Activated naive CD4-positive, alpha-beta T cell treated with Interleukin-2 at 50 U/mL for 16 hours (primary cell): ENCODE results near the gene IL19.
"Not testable (repeated sequence)": the region's sequence is repeated elsewhere in the genome, so short reads cannot be mapped to it uniquely, and the experiment has no call there.

ENCODE experiments used
- DNase-seq: peaks from one replicate; pipeline ENCODE4 v3.0.0-alpha.2; 2020

IL19 gene

DNA sequence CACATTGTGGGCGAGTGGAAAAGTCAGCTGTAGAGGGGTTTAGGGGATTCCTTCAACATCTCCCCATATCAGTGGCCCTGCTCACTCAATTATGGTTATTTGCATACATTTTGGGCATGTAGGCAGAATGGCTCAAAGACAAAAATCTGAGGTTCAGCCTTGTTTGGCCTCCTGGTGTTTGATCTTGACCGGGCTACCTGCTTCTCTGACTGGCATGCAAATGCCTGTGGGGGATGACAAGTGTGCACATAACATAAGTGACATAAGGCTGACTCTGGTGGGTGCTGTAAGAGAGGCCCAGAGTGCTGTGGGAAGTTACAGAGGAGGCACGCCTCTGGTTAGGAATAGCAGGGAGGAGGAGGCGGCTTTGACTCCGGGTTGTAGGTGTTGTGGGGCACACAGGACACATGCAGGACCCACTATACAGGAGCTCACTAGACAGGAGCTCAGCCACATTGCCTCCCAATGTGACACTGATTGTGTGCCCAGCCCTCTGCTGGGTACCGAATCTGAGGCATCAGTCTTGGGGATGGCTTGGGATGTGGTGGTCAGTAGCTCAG is 29.4 kb upstream of the IL19 start:
- DNase-seq = no peak

DNA sequence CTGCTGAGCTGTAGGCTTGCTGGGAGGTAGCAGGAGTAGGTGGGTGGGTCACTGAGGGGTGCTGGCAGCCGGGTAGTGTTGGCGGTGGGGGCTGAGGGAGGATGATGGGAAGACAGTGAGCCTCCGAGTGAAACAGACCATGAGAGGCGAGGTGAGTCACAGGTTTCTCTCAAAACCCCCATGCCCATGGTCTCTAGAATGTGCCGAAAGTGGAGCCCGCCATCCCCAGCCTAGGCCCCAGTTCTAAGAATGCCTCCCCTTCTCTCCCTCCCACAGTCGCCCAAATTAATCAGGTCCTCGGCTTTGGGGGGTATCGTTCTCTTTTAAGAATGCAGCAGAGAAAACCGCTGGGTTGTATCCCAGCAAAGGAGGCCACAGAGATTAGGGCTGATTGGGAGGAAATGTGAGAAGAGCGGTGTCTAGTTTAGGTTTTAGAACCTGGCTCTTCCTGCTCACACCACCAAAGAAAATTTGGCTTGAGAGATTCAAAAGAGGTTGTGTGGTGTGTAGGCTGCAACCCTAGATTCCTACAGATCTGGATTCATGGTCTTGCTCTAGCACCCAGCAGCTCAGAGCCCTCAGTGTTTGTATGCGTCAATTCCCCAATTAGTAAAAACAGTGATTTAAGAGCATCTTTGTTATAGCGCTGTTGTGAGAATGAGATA is 27.7 kb upstream of the IL19 start:
- DNase-seq = peak; percentile 51

DNA sequence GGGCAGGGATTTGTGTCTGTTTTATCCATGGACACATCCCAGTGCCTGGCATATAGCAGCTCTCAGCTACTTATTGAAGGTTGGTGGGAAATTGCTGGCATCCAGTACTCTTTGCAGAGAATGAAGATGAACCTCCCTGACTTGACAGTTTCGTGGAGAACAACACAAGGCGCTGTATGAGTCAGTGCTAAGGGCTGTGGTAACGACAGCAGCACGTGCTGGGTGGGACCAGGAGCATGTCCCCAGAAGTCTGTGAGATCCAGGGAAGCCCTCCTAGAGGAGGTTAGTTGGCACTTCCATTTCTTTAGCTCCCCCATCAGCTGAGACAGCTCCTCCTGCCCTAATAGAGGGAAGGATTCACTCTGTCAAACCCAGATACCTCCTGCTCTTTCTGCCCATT is 25.9 kb upstream of the IL19 start:
- peak; percentile 35 for DNase-seq

DNA sequence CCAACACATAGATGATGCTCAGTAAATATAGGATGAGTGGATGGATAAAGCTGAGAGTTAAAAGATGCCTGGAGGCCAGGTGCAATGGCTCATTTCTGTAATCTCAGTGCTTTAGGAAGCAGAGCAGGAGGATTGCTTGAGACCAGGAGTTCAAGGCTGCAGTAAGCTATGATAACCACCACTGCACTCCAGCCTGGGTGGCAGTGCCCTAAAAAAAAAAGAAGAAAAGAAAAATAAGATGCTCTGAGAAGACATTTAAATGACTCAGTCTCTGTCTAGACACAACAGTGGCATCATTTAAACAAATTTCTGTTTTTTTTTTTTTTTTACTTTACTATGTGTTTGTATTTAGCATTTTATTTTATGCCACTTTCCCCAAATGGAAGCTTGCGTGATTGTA is 25.3 kb upstream of the IL19 start:
- DNase-seq = no peak

DNA sequence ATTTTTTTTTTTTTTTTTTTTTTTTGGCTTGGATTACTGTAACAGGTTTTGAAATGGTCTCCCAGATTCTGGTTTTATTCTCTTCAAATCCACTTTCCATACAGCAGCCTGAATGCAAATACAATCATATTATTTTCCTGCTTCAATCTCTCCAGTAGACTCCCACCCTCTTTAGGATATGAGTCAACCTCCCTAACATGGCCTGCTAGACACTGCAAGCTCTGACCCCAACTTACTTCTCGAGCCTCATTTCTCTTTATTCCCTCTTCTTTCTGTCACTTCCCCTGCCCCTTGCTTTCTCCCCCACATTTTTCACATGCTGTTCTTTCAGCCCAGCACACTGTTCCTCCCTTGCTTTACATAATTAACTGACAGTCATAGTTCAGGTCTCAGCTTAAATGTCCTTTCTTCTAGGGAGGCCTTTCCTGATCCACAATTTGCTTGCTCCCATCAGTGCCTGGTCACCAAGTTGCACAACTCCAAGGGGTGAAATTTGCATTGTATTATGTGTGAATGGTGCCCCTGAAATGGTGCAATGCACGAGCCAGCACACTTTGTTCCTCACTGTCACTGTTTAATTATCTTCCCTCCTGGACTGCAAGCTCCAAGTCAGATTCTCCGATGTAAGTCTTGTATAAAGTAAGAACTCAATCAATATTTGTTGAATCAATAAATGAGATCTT is 22.1 kb upstream of the IL19 start:
- DNase-seq = no peak

DNA sequence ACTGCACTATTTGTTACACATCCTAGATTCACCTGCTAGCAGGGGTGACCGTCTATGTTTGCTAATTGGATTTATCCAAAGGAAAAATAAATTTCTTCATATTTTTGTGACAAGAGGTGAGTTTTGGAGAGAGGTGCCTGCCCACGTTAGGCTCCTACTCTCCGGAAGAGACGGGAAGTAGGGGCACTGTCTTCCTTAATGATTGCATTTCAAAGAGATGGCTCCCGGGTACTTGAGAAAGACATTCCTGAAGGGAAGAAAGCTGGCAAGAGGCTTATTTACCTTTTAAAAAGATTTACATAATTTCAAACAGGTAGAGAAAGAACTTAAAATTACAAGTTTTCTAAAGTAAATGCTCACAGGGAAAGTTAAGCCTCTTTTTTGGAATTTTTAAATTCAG is 18.7 kb upstream of the IL19 start:
- no peak for DNase-seq

DNA sequence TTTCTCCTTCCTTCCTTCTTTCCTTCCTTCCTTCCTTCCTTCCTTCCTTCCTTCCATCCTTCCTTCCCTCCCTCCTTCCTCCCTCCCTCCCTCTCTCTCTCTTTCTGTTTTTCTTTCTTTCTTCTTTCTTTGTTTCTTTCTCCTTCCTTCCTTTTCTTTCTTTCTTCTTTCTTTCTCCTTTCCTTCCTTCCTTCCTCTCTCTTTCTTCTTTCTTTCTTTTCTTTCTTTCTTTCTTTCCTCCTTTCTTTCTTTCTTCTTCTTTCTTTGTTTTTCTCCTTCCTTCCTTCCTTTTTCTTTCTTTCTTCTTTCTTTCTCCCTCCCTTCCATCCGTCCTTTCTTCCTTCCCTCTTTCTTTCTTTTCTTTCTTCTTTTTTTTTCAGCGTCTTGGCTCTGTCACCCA is 18.1 kb upstream of the IL19 start:
- no peak for DNase-seq

DNA sequence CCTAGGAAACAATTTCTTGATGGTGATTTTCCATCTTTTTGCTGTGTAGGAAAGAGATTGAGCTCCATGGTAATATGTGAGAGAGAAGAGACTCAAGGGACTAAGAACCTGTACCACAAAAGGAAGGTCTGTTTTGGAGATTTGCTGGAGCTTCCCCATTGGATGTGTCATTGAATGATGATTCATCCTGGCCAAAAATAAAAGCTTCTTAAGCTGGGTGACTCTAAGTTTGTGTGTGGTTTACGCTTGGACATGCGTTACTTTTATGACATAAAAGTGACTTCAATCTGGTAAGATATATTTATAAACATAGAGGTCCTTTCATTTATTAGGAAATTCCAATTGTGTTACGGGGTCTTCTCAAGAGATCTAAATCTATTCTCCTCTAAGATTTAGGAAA is 17.4 kb upstream of the IL19 start:
- no peak for DNase-seq

DNA sequence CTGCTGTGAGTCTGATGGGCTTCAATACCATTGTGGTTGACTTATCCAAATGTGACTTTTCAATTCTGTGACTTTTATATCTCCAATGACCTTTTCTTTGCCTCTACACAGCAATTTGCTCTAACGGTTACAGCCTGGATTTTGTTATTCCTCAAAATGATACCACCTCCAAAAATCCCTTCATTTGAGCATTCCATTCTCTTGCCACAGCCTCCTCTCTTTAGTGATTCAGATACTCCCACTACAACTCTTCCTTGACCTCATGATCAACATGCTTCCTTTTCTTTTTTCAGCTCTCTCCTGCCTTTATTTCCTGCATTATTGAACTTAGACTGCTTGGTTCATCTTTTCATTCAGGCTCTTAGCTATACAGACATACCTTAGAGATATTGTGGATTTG is 16.6 kb upstream of the IL19 start:
- DNase-seq = no peak

DNA sequence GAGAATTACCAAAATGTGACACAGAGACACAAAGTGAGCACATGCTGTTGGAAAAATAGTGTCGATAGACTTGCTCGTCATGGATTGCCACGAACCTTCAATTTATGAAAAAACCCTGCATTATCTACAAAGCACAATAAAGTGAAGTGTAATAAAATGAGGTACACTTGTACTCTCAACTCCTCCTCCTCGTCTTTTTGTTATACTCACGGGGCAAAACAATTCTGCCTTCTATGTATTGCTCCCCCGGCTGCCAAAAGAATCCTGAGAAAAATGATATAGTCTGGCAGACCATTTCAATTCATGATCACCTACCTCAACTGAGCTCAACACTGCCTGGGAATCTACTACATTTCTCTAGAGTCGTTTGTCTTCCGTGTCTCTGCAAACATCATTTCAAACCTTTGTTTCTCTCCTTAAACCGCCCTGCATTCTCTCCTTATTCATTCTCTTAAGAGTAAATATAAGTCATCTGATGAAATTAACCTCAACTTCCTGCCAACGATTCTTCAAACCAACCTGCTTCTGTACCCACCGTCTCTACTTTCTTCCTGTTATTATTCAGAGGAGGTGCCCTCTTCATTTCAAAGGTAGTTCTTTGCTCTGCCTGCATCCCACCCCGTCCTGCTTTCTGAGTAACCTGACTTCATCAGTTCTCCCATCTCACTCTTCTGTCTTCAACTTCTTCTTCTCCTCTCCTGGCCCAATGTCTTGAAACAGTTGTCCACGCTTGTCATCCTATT is 12.9 kb upstream of the IL19 start:
- peak; percentile 34 for DNase-seq

DNA sequence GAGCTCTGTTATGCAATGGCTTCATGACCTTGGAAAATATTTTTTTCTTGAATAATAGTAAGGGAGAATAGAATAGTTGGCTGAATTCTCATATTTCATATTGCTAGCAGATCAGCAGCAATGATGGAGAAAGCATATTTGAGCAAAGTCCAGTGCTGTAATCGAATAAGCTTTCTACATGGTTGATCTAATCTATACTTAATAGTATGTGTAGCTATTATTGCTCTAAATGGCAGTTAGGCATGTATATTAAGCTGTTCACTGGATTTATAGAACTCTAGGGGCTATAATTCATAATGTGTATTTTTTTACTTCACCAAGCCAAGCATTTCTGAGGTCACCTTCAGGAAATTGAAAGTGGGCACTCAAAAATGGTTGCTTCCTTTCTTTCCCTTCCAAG is 10.0 kb upstream of the IL19 start:
- DNase-seq = no peak

DNA sequence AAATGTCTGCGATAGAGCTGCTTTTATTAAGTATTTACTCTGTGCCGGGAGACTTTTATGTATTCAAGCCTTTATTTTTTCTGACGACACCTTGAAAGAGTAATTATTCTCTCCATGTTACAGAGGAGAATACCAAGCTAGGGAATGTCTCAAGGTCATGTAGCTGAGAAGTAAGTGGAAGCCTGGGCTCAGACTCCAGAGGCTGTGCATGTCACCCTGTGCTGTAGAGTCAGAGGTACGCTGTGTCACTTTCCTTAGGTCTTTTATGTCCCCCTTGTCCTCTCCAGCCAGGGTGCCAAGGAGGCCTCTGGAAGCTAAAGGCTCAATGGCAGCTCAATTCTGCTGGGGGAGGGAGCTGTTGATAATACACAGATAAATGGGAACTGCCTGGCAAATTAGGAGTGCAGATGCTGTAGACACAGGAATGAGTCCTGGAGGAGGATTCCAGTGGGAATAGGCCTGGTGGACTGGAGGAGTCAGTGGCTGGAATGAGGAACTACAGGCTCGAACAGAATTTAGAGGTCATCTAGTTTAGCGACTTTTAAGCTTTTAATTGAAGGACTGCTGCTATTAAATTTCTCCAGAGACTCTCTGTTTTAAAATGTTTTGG is 9.3 kb upstream of the IL19 start:
- no peak for DNase-seq

DNA sequence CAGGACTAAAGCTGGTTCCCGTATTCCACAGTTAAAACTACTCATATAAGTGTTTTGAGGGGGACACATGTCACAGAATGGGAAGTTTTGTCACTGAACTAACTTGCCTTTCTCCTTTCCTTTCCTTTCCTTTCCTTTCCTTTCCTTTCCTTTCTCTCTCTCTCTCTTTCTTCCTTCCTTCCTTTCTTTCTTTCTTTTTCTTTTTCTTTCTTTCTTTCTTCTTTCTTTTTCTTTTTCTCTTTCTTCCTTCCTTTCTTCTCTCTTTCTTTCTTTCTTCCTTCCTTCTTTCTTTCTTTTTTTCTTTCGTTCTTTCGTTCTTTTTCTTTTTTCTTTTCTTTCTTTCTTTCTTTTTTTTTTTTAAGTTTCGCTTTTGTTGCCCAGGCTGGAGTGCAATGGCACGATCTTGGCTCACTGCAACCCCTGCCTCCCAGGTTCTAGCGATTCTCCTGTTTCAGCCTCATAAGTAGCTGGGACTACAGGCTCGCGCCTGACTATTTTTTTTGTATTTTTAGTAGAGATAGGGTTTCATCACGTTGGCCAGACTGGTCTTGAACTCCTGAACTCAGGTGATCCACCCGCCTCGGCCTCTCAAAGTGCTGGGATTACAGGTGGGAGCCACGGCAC is 7.7 kb upstream of the IL19 start:
- DNase-seq = not testable (repeated sequence)

DNA sequence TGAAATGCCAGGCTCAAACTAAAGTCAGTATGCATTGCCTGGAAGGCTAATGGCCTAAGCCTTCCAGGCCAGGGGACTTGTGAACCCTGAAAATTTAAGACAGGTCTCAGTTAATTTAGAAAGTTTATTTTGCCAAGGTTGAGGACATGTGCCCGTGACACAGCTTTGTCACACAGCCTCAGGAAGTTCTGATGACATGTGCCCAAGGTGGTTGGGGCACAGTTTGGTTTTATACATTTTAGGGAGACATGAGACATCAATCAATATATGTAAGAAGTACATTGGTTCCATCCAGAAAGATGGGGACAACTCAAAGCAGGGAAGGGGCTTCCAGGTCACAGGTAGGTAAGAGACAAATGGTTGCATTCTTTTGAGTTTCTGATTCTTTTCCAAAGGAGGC is 4.8 kb upstream of the IL19 start:
- DNase-seq = not testable (repeated sequence)

DNA sequence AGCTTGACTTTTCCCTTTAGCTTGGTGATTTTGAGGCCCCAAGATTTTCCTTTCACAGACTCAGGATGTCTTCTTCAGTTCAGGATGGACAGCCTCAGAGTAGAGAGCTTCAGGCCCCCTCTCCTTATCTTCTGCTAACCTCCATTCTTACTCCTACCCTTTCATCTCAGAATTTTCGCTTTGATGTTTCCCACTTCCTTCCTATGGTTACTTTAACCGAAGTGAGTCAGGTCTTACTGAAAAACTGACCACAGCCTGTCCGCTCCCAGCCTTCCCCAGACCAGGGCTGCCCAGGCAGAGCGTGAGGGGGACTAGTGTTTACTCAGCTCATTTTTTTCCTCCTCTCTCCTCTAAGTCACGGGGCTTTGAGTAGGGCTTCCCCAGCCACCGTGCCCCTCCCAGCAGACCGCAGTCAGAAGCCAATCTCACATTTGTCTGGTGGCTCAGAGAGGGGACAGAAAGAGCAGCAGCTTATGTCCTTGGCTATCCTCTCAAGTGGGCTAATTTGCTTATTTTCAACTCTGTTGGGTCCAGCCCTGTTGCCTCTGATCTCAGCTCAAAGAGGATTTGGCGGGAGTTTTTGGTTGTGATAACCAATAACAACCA is 4.2 kb upstream of the IL19 start:
- peak; percentile 70 for DNase-seq

DNA sequence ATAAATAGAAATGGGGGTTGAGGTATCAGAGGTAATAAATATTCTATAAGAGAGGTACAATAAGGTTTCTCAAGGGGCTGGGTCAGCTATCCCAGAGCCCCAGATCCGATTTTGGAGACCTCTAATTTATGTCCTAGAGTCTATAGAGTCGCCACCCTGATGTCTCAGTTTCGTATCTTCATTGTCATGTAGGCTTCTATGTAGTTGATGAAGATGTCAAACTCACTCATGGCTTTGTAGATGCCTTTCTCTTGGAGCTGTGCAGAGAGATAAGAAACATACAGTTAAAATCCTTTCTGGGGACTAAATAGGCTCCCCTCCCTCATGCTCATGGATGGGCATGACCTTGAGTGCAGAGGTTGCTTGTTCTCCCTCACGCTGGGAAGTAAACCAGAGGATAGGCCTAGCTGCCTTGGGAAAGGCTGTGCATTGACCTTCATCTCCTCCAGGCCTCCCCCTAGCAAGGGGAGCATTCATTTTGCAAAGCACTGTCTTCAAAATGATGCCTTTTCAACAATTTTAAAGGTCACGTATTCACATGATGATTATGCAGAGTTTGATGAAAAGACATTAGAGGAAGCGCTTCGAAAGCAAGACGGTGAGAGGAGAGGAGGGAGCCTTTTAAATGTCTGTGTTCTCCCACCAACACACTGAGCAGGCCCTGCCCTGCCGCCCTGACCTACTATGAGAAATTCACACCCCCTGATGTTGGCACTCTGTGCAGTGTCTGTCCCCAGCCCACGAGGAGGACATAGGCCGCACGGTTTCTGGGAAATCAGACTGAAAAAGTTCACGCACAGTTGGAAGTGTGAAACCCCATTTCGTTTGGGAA is 1.9 kb upstream of the IL19 start:
- DNase-seq = no peak

DNA sequence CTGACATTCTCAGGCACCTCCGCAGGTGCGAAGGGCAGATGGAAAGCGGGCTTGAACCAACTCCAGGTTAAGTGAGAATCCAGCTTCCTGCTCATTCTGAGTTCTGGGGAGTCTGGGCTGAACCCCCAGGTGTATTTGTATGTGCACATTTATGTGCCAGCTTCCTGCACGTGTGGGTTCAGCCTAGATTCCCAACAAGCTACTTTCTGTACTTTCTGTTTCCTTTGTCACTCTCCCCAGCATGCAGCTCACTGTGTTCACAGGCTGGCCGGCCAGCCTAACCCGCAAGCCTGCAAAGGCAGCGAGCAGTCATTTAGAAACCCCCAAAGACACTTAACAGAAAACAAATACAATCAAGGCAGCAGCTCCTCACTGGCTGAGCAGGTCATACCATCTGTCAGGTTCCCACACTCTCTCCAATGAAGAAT is 1.3 kb upstream of the IL19 start:
- peak; percentile 66 for DNase-seq

DNA sequence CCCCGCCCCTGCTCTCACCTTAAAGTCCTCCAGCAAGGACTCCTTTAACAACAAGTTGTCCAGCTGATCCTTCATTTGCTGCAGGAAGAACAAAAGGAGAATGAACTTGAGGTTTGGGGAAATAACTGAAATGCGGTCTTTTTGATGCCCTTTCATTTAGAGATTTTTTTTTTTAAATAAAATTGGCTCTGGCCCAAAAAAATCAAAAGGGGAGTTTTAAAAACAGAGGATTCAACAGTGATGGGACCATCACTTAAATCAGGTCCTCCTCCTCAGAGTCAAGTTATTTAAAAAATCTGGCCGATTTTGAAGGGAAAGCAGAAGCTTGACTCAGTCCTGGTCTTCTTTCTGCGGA is 742 bp downstream of the IL19 start:
- DNase-seq = no peak

DNA sequence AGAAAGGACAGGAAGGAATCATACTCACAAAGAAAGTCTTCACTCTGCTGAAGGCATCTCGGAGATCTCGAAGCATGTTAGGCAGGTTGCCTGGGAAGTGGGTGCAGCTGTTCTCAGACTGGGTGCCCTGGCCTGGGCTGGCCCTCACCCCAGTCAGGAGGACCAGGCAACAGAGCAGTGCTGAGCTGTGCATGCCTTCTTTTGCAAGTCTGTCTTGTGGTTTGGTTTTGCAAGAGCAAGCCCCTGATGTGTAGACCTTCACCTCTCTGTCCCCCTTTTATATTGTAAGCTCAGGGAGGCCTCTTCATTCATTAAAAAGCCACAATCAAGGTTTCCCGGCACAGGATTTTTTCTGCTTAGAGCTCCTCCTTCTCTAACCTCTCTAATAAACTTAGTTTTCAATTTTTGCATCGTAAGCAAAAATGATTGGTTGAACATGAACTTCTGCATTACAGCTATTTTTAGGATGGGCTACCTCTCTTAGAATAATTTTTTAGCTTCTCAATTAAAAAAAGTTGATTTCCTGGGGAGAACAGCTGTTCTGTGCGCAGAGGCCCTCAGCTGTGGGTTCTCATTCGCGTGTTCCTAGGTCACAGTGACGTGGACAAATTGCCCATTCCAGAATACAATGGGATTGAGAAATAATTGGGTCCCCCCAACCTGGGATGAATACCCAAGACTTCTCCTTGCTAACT is 1.8 kb downstream of the IL19 start, which contains the start of gene IL10:
Gene IL10, minus strand, starts transcription at position 252 of the 695 bp plus-strand sequence. Its CDS starts 59 bp downstream, at position 193.
- no peak for DNase-seq

DNA sequence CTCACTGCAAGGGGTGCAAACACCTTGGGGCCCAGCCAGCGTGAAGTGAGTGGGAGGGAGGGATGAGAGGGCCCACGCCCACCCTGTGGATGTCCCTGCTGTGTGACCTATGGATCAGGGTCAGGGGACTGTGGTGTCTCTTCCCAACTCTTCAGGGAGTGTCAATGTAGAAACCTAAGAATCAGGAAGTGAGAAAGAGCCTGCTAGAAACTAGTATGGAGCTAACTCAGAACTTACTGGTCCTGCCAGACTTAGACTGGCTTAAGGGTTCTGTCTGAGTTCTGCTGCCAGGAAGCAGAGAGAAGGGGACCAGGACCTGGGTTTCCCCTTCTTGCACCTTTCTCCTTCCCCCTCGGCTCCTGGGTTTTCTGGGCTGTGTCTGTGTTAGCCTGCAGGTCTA is 3.5 kb downstream of the IL19 start:
- no peak for DNase-seq

DNA sequence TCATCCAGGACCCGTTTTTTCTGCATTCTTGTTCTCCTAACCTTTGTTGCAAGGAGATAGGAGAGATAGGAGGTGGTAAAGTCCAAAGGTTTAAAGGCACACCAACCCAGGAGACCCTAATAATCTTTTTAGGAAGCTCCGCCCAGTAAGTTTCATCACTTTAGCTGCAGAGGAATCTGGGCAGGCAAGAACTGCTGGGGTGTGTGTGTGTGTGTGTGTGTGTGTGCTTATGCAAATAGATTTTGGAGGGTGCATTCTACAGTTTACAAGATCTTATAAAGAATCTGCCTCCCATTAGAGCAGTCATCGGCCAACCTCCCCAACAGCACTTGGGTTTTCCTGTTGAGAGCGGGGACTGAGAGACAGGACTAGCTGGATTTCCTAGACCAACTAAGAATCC is 5.7 kb downstream of the IL19 start:
- no peak for DNase-seq
